Osteoblast (primary cell): Measurements from ENCODE around the gene PAWR. TPM values are rescaled to one million over a fixed set of nuclear protein-coding genes. Genes with fewer than 3 reads are reported as not detected.

Source experiments
- DNase-seq: peaks from one replicate; pipeline ENCODE4 v3.0.0; 2011; ENCODE audit warnings: low spot score, mixed read lengths; ENCODE audit not compliant: insufficient read length; ENCODE audit errors: missing footprints
- H2AFZ ChIP-seq: 2 replicates; pipeline ENCODE4 v1.6.0; 2011; ENCODE audit warnings: mild to moderate bottlenecking, low read length
- H3K27ac ChIP-seq: 2 replicates; pipeline ENCODE4 v1.5.1; 2011; ENCODE audit warnings: mild to moderate bottlenecking, low read depth, low read length, moderate library complexity
- H3K27me3 ChIP-seq: 2 replicates; pipeline ENCODE4 v1.6.0; 2012; ENCODE audit warnings: mild to moderate bottlenecking, control low read depth, inconsistent platforms, low read length, moderate library complexity; ENCODE audit not compliant: insufficient read depth
- H3K36me3 ChIP-seq: 2 replicates; pipeline ENCODE4 v1.5.1; 2011; ENCODE audit warnings: mild to moderate bottlenecking, low read length, control low read depth, moderate library complexity; ENCODE audit not compliant: insufficient read depth
- H3K4me1 ChIP-seq: 2 replicates; pipeline ENCODE4 v1.5.1; 2011; ENCODE audit warnings: mild to moderate bottlenecking, low read length, control low read depth, moderate library complexity; ENCODE audit not compliant: insufficient read depth
- H3K4me2 ChIP-seq: 2 replicates; pipeline ENCODE4 v1.6.0; 2011; ENCODE audit warnings: mild to moderate bottlenecking, low read length; ENCODE audit not compliant: insufficient read depth
- H3K4me3 ChIP-seq: fragments of 200-600 bp; sonication (generic); 3 replicates; pipeline ENCODE4 v1.5.1; 2012; ENCODE audit warnings: mild to moderate bottlenecking, low read length, inconsistent platforms; ENCODE audit not compliant: insufficient read depth
- H3K79me2 ChIP-seq: 2 replicates; pipeline ENCODE4 v1.6.0; 2012; ENCODE audit warnings: mild to moderate bottlenecking, low read length, control low read depth, inconsistent platforms; ENCODE audit not compliant: insufficient read depth
- H3K9me3 ChIP-seq: 2 replicates; pipeline ENCODE4 v1.5.1; 2011; ENCODE audit warnings: low read depth, low read length, control low read depth
- H4K20me1 ChIP-seq: 2 replicates; pipeline ENCODE4 v1.6.0; 2012; ENCODE audit warnings: mild to moderate bottlenecking, low read length, control low read depth; ENCODE audit not compliant: insufficient read depth
- total RNA-seq: library from RNA; depleted of rRNA; stranded (reverse); fragments of >200 nt; gene quantifications from 2 replicates; pipeline ENCODE4 v1.2.3, GENCODE V29; 2012
- TF ChIP-seq, protein P1 (sequence below): IDR thresholded peaks from 2 replicates; pipeline ENCODE4 v1.5.1; 2011; ENCODE audit warnings: mild to moderate bottlenecking, low read depth, low read length, moderate library complexity; ENCODE audit errors: extremely low read depth

PAWR gene
- total RNA-seq, 1 donor: 78.5 TPM

DNA sequence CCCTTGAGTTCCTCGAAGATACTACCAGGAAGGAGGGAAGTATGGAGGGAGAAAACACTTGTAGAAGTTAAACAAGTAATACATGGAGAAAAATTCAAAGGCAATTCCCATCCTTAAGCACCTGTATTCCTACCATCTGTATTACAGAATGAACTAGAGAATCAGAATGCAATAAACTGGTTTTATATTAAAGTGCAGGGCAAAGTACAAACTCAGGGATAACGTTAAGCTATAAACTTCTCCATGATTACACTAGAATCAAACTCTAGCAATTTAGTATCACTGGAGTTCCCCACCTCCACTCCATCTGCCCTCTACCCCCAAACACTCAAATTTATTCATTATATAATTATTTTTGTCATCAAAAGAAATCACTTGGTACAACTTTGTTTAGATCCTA lies 13.1 kb downstream of the PAWR start:
- TF ChIP-seq, protein P1, sequence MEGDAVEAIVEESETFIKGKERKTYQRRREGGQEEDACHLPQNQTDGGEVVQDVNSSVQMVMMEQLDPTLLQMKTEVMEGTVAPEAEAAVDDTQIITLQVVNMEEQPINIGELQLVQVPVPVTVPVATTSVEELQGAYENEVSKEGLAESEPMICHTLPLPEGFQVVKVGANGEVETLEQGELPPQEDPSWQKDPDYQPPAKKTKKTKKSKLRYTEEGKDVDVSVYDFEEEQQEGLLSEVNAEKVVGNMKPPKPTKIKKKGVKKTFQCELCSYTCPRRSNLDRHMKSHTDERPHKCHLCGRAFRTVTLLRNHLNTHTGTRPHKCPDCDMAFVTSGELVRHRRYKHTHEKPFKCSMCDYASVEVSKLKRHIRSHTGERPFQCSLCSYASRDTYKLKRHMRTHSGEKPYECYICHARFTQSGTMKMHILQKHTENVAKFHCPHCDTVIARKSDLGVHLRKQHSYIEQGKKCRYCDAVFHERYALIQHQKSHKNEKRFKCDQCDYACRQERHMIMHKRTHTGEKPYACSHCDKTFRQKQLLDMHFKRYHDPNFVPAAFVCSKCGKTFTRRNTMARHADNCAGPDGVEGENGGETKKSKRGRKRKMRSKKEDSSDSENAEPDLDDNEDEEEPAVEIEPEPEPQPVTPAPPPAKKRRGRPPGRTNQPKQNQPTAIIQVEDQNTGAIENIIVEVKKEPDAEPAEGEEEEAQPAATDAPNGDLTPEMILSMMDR: no peak
- Histone ChIP-seq H3K4me3 (no peak overlapping the region), H2AFZ (no peak overlapping the region), H3K36me3 (peaks cover 5% of the 10 kb centered on the region), H3K4me2 (no peak overlapping the region), H3K27ac (no peak overlapping the region), H3K4me1 (peaks cover 13% of the 10 kb centered on the region), H4K20me1 (peaks cover 52% of the 10 kb centered on the region), H3K27me3 (no peaks in the 10 kb centered on the region), H3K79me2 (peaks cover 99% of the 10 kb centered on the region), H3K9me3 (no peaks in the 10 kb centered on the region)
- DNase-seq: no peak

DNA sequence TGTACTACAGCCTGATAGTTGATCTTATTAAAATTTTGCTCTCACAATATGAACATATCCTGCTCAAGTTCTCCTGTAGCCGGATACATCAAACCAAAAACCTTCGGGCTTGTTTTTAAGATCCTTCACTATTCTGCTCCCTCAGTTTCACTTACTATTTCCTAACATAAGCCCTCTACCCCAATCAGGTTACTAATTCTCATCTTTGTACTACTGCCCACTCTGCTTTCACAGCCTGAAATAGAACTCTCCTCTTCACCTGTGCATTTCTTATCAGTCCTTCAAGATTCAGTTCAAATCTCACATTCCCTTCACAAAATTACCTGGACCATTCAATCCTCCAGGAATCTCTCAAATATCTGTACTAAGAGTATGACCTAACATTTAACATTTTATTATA lies 14.2 kb downstream of the PAWR start:
- Histone ChIP-seq H3K27ac (no peak overlapping the region), H3K4me3 (no peak overlapping the region), H3K79me2 (peaks cover 99% of the 10 kb centered on the region), H2AFZ (no peak overlapping the region), H3K4me2 (no peak overlapping the region), H3K27me3 (no peaks in the 10 kb centered on the region), H3K4me1 (peaks cover 13% of the 10 kb centered on the region), H4K20me1 (peaks cover 50% of the 10 kb centered on the region), H3K36me3 (peaks cover 5% of the 10 kb centered on the region), H3K9me3 (no peaks in the 10 kb centered on the region)
- TF ChIP-seq, protein P1: no peak
- DNase-seq: no peak

DNA sequence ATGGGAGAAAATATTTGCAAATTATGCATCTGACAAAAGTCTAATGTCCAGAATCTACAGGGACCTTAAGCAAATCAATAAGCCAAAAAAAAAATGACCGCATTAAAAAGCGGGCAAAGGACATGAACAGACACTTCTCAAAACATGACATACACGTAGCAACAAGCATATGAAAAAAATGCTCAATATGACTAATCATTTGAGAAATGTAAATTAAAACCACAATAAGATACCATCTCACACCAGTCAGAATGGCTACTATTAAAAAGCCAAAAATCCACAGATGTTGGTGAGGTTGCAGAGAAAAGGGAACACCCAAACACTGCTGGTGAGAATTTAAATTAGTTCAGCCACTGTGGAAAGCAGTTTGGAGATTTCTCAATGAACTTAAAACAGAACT lies 16.1 kb downstream of the PAWR start:
- peaks cover 24% of the 10 kb centered on the region for H3K4me1 ChIP-seq
- H3K36me3 ChIP-seq: peaks cover 5% of the 10 kb centered on the region
- H3K4me2 ChIP-seq: no peak overlapping the region
- no peaks in the 10 kb centered on the region for H3K27me3 ChIP-seq
- DNase-seq: no peak
- H3K9me3 ChIP-seq: no peaks in the 10 kb centered on the region
- no peak overlapping the region for H3K4me3 ChIP-seq
- TF ChIP-seq, protein P1: no peak
- H3K27ac ChIP-seq: peak overlapping the region; percentile 32
- H4K20me1 ChIP-seq: peaks cover 38% of the 10 kb centered on the region
- no peak overlapping the region for H2AFZ ChIP-seq
- H3K79me2 ChIP-seq: peaks cover 97% of the 10 kb centered on the region

DNA sequence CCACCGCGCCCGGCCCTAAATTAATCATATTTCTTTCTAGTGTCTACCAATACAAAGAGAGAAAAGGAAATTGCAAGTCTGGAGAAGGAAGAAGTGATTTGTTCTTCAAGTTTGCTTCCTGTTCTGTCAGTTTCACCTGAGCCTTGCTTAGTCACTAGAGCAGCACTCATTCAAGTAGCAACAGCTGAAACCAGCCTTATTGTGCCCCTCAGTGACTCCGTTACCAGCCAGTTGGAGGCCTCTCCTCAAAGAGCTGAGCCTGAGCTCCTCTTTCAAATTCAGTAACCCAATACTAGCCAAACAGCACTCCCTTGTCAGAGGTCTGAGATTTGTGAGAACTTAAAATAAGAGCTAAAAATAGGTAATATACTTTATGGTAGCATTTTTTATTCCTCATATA lies 17.4 kb downstream of the PAWR start:
- H2AFZ ChIP-seq: no peak overlapping the region
- H3K27me3 ChIP-seq: no peaks in the 10 kb centered on the region
- TF ChIP-seq, protein P1: no peak
- no peaks in the 10 kb centered on the region for H3K9me3 ChIP-seq
- H3K36me3 ChIP-seq: peaks cover 7% of the 10 kb centered on the region
- peaks cover 96% of the 10 kb centered on the region for H3K79me2 ChIP-seq
- H4K20me1 ChIP-seq: peaks cover 29% of the 10 kb centered on the region
- H3K27ac ChIP-seq: no peak overlapping the region
- no peak for DNase-seq
- no peak overlapping the region for H3K4me3 ChIP-seq
- H3K4me1 ChIP-seq: peaks cover 20% of the 10 kb centered on the region
- H3K4me2 ChIP-seq: no peak overlapping the region
